HG03108 (cell line): ENCODE results near the gene PKIB.

Experiments used
- ATAC-seq: cut with Tn5 transposase; IDR thresholded peaks from one replicate; pipeline ENCODE4 v1.9.1; 2021; ENCODE audit warnings: moderate library complexity; ENCODE audit not compliant: unreplicated experiment

The PKIB gene

GRCh38 chr6:122702841-122703240 lies 92.6 kb downstream of the PKIB start:
- no peak for ATAC-seq

DNA sequence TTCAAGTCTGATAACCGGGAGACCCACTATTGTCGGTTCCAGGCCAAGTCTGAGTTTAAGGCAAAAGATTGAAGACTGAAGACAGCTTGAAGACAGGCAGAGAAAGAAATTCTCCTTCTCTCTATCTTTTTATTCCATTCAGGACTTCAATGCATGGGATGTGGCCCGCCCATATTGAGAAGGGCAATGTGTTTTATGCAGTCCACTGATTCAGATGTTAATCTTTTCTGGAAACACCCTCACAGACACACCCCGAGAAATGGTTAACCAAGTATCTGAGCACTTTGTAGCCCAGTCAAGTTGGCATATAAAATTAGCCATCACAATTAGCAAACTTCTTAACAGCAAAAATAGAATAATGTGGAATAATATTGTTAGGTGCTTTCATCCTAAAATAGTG lies 93.9 kb downstream of the PKIB start:
- ATAC-seq, result no peak

DNA sequence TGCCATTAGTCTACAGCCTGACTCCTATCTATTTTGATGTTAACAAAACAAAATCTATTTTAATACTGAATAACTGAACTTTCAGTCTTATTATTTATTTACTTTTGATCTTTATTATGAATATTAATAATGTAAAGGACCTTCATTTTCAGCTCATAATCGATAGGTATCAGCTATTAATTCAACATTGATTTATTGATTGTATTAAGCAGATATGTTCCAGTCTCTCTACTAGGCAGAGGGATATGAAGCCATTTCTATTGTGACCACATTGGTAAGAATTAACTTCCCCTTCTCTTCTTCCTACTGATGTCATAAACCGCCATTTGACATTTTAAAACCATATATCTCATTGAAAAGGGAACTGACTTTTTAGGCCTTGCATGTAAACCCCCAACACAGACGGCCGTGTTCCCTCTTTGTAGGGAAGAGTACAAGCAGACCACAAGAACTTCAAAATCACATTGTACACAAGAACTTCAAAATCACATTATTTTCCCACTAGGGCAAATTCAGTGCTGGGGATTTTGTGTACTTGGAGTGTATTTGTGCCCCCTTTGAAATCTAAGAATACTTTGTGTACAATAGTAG lies 99.8 kb downstream of the PKIB start:
- ATAC-seq, result peak; percentile 56

DNA sequence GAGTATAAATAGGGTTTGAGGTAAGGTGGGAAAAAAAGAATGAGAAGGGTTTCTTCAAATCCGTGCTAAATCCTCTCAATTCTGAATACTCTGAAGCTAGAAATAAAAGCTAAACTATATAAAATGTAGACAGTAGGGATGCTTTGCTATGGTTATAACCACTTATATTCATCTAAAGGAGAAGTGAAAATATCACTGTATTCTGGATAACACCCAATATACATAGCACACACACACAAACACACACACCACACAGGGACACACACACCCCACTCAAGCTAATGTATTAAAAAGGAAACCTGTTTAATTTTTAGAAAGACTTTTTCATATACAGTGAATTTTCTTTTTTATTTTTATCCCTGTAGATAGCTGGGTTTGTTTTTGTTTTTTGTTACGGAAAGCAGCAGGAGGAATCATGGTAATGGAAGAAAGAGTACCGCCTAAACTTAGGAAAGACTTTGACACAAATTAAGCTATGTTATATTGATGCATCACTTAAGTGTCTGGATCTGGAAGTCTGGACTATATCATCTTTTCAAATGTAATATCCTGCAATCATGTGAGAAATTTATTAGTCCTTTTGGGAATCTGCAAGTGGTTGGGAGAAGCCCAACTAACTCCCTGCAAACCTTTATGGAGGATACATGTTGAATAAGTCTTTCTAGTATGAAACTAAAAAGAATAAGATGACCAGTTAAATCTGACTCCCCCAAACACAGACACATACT lies 100.9 kb downstream of the PKIB start:
- no peak for ATAC-seq

DNA sequence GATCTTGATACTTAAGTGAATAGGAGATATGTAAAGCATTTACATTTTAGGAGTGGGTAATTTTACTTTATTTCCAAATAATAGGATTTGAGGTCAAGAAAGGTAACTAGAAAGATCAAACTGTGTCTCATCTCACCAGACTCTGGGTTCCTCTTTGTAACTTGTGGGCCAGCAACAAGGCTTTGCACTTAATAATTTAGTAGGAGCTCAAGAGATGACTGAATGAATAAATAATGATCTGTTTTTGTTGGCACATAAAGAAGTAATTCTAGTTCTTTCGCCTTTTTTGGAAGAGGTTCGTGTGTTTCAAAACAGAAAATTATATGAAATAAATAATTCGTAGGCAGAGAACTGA lies 101.9 kb downstream of the PKIB start:
- no peak for ATAC-seq

DNA sequence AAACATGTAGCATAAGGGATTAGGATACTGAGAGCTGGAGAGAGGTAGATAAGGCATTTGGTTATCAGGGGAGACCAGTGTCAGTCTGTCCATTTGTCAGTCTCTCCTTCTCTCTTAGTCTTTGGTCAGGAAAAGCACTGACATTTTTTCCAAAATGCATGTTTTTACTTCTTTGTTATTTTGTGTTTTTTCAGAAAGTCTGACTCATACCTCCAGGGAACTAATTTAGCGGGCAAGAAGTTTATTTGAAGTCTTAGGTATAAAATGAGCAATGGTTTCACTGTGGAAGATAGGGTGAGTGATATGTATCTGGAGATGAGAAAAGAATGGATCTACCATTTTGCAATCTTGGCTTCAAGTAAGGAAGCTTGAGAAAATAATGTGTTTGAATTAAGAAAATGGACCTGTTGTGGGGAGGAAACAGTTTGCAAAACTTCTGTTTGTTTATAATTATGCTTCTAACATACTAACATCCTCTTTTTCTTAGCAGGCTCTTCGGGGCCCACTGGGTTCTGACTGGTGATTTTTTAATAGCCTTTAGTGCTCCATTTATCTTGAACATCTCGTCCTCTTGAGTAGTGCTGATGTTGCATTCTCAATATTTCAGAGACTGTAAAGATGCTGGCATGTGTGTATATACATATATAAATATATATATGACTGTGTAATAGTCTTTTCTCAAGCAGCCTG lies 102.4 kb downstream of the PKIB start:
- ATAC-seq, result no peak

DNA sequence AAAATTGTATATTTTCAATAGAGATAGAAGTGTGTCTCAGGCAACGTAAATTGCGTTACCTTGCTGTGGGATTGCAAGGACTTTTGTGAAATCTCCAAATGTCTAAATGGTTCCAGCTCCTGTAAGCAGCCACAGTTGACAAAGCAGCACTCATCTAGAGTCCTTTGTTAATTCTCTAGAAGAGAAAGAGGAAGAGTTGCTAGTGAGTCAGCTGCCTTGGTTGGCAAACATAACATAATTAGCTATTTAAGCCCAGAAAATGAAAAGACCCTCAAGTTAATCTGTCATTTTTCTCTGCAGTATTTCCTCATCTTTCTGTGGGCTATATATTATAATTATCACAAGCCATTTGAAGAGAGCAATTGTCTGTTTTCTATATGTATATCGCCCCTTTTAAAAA lies 102.9 kb downstream of the PKIB start:
- ATAC-seq, result no peak

DNA sequence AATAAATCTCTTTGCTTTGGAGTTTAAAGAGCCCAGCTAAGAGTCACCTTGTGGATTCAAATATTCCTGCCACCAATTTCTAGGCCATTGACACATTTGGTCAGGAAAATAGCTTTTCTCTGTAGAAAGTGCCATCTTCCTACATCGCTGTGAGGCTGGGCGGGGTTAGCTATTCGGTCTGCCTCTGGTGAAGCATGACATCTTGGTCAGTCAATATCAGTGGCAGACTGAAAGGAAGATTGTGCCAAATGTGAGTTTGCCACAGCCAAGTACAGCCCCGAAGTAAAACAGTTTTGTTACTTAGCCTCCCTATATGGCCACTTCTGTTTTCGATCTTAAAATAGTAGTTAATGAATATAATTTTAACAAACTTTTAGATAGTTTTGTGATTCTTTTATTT lies 103.9 kb downstream of the PKIB start:
- ATAC-seq, result no peak

DNA sequence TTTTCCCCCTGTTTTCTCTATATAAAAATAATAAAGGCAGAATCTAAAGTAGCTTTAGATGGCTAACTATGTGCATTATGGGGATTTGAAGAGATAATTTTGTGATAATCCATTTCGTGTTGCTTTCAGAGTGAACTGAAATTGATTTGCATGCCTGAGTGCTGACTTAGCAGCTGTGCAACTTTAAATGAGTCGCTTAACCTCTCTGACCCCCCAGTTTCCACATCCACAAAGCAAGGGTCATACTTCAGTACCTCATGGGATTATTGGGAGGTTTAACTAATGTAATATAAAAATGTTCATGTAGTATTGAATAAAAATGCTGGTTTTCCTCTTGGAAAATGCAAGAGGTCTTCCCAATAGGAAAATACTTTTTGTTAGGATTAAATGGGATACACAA lies 105.5 kb downstream of the PKIB start:
- ATAC-seq, result no peak

GRCh38 chr6:122717350-122717749 lies 107.1 kb downstream of the PKIB start:
- no peak for ATAC-seq

DNA sequence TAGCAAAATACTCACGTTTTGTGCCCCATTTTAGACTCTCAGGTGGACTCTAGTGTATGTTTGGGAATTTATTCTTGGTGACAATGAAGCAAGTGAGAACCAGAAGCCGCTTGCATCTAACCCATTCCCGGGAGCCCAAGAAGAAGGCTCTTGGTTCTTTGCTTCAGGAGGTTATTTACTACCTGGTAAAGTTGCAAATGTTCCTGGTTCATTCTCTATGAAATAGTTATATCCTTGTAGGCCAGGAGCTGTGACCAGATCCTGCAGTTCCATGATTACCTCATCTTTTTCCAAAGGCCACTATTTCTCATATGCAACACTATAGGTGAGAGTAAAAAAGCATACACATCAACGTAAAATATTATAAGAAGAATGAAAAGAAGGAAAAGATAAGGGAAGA lies 108.4 kb downstream of the PKIB start:
- ATAC-seq, result no peak

DNA sequence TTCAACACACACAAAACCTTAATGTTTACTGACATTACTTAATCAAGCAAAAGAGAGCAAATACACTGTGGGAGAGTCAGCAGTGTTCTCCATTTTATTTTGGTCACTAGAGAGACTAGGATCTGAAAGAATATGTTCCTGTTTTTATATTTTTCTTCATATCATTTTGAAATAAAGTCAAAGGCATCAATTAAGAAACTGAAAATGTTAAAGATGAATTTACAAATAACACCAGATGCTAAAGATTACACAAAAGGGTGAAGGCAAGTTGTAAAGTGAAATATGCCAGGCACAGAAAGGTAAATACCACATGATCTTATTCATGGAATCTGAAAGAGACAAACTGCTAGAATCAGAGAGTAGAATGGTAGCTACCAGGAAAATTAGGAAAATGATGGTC lies 109.0 kb downstream of the PKIB start:
- no peak for ATAC-seq

DNA sequence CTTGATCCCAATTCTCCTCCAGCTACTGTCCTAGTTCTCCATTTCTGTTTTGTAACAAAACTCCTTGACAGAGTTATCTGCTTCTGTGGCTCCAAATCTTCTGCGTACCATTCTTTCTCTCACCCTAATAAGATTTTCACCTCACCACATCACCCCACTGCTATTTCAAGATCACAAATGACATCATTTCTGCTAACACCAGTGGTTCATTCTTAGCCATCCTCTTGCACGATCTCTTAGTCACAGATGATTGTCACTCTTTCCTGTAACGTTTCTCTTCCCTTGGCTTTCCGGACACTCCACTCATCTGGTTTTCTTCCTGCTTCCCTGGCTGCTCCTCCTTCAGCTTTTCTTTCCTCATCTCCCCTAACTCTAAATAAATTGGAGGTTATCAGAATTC lies 112.5 kb downstream of the PKIB start:
- ATAC-seq, result no peak

DNA sequence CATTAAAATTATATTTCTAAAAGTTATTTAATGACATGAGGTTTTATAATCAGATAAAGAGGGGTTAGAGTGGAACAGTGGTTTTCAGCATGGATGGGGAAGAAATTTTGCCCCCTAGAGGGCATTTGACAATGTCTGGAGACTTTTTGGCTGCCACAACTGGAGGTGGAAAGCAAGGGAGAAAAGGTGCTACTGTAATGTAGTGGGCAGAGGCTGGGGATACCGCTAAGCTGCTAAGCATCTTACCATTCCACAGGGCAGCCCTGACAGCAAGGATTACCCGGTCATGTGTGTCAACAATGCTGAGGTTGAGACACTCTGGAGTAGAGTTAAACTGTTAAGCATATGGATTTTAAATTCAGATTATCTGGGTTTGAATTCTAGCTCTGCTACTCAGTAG lies 116.4 kb downstream of the PKIB start:
- ATAC-seq, result no peak

DNA sequence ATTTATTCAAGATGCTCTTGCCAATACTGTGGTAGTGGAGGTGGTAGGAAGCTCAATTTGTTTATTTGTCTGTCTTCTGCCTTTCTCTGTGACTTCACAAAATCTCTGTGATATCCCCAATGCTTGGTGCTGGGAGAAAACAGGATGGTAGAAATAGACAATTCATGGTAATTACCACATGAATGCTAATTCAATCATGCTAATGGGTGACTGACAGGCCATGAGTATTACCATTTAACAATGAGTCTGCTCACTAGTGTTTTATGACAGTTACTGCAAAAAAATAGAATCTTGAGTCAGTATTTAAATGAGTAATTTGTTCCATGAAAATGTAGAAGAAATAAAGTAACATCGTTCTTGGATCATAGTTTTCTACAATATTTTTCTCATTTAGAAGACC lies 117.0 kb downstream of the PKIB start:
- no peak for ATAC-seq

GRCh38 chr6:122730334-122730733 lies 120.1 kb downstream of the PKIB start:
- ATAC-seq, result no peak

- ATAC-seq, result no peak
Observed at GRCh38 chr6:122730775-122731386, 120.7 kb downstream of the PKIB start.

- no peak for ATAC-seq
Observed at GRCh38 chr6:122733259-122733658, 123.1 kb downstream of the PKIB start.

DNA sequence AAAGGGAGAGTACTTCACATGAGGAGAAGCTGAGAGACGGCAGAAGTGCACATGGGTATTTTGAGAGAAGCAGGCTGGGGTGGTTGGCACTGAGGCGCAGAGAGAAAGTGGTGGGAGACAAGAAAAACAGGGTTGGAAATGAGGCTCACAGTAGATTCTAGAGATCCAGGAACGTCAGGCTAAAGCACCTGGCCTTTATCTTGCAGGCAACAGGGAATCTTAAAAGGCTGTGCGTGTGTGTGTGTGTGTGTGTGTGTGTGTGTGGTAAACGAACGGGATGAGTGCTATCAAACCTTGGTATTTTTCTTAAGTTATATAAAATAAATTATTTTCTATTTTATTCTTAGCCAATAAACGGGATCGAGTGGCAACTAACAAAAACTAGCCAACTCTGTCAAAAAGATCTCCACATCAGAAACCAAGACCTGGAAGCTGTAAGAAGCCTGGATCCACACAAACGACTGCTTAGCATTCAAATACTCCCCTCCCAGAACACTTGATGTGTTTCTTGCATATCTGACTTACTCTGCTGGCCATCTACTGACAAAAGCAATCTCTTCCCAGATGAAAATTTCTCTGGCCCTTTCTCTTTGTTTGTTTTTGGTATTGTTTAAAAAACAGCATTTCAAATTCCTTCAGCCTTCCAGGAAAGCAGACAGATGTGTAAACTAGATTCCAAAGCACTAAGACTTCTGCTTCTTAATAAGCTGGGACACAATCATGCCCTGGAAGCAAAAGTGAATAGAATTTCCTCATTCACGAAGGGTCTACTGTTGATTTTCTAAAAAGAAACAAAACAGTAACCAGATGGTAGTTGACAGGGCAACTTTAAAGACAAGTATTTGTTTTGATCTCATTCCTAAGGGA lies 124.6 kb downstream of the PKIB start:
- no peak for ATAC-seq

DNA sequence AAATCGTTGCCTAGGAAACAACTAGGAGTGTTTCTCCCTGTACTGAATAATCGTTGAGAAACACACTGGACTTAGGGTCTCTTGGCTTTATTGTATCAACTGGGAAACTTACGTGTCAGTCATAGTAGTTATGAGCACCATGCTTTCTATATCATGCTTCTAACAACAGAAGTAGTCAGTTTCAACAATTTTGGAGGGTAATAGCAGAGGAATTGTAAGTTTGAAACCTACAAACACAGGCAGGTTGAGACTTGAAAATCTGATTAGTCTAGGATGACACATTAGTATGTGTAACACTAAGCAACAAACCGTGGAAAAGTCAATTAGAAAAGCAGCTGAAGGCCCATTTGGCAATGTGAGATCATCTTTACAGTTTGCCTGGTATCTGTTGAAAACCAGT lies 125.4 kb downstream of the PKIB start:
- no peak for ATAC-seq

GRCh38 chr6:122736163-122736562 lies 126.0 kb downstream of the PKIB start:
- ATAC-seq, result no peak
